RWPE1 (cell line): ENCODE data around the gene OSBP2.

ENCODE experiments used
- CTCF ChIA-PET: fragments of 350-600 bp; sonication (Branson Sonifier 250); formaldehyde crosslinking; extraction: SDS; loops from one replicate; lab custom pipeline; 2021; lab: Yijun Ruan, JAX
- POLR2A ChIA-PET: fragments of 400-600 bp; formaldehyde crosslinking; extraction: SDS; loops from one replicate; lab custom pipeline; 2020; ENCODE audit warnings: antibody characterized with exemption; ENCODE audit not compliant: low non-redundant PET; lab: Yijun Ruan, JAX
- DNase-seq: peaks from one replicate; pipeline ENCODE4 v3.0.0; 2012; ENCODE audit warnings: low spot score
- H3K27ac ChIP-seq: fragments of 450-650 bp; 2 replicates; pipeline ENCODE4 v1.5.1; 2017
- CTCF ChIP-seq: fragments of 450-650 bp; conservative IDR thresholded peaks from 2 replicates; pipeline ENCODE4 v1.5.1; 2017; ENCODE audit warnings: low read depth, mild to moderate bottlenecking

Gene OSBP2

GRCh38 chr22:30930228-30930627 is 235.6 kb downstream of the OSBP2 start:
- POLR2A ChIA-PET: no interaction called here
- TF ChIP-seq CTCF: no peak

GRCh38 chr22:30931541-30932300 is 237.0 kb downstream of the OSBP2 start:
- H3K27ac ChIP-seq: no peak overlapping the region
- no peak for TF ChIP-seq CTCF
- ChIA-PET CTCF (no interaction called here), POLR2A (no interaction called here)
- no peak for DNase-seq

More at GRCh38 chr22:30930228-30930627, 235.6 kb downstream of the OSBP2 start:
- no peak overlapping the region for H3K27ac ChIP-seq
- CTCF ChIA-PET: no interaction called here
- no peak for DNase-seq

- no peak overlapping the region for H3K27ac ChIP-seq
- TF ChIP-seq CTCF: no peak
- POLR2A ChIA-PET: no interaction called here
- CTCF ChIA-PET: no interaction called here
- no peak for DNase-seq
Measured at GRCh38 chr22:30932661-30933060, 238.0 kb downstream of the OSBP2 start.

- TF ChIP-seq CTCF: no peak
- no peak for DNase-seq
- H3K27ac ChIP-seq: no peak overlapping the region
- CTCF ChIA-PET: no interaction called here
- POLR2A ChIA-PET: no interaction called here
Measured at GRCh38 chr22:30933457-30933856, 238.8 kb downstream of the OSBP2 start.

GRCh38 chr22:30934053-30934452 is 239.4 kb downstream of the OSBP2 start:
- no peak for TF ChIP-seq CTCF
- POLR2A ChIA-PET: no interaction called here
- CTCF ChIA-PET: interaction anchor here (0.6 kb wide), 1 partner anchor 14 kb away, joined by 8 read pairs; no protein-coding TSS in a partner anchor
- DNase-seq: no peak
- no peak overlapping the region for H3K27ac ChIP-seq

- no peak for TF ChIP-seq CTCF
- H3K27ac ChIP-seq: no peak overlapping the region
- ChIA-PET CTCF (interaction anchor here (0.6 to 0.9 kb wide), 4 partner anchors 15 to 54 kb away, joined by 3 to 5 read pairs (median 4); no protein-coding TSS in a partner anchor), POLR2A (no interaction called here)
- DNase-seq: no peak
Measured at GRCh38 chr22:30940685-30941362, 246.2 kb downstream of the OSBP2 start.
